ENCODE data around the gene ZFYVE21. TPM values are rescaled to one million over a fixed set of nuclear protein-coding genes. Genes with fewer than 3 reads are reported as not detected.

Gene ZFYVE21
- total RNA-seq, 1 experiment from 2014 or later: 45.7 TPM

DNA sequence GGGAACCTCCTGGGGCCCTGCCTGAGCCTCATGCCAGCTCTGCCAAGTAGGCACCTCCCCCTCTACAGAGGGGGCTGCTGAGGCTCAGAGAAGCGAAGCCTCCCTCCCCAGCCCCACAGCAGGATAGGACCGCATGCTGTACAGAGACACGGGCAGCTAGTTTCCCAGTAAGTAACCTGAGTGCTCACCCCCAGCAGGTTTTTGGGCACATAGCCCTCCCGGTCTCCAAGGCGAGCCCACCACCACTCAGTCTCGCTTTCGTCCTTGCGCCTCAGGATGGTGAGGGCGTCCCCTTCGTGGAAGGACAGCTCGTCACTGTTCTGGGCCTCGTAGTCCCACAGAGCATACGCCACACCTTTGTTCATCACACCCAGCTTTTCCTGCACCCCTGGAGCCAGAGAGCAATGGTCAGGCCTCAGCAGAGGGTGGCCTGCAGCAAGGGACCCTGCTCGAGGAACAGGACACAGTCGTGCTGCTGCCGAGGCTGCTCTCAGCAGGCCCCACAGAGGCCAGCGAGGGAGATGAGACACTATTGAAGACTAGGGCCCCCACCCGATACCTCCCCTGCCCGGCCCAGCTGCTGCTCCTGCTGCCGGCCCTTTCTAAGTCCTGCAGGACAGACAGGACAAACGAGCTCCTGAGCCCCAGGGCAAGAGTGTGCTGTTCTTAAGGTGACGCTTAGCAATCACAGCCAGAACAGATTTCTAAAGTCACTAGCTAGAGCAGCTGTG, 20.4 kb downstream of the ZFYVE21 start:
- Mint-ChIP-seq H3K4me1 (ENCODE audit: low read depth, unreplicated experiment) (no peaks in the 10 kb centered on the region), H3K4me3 (ENCODE audit: low read depth, unreplicated experiment) (no peak overlapping the region), H3K36me3 (ENCODE audit: insufficient read depth, unreplicated experiment) (peaks cover 33% of the 10 kb centered on the region), H3K27ac (ENCODE audit: unreplicated experiment) (no peak overlapping the region), H3K27me3 (ENCODE audit: unreplicated experiment) (no peaks in the 10 kb centered on the region), H3K9me3 (ENCODE audit: low read depth, unreplicated experiment) (no peaks in the 10 kb centered on the region)
- CTCF ChIA-PET: no interaction called here
- TF ChIP-seq, protein P1, sequence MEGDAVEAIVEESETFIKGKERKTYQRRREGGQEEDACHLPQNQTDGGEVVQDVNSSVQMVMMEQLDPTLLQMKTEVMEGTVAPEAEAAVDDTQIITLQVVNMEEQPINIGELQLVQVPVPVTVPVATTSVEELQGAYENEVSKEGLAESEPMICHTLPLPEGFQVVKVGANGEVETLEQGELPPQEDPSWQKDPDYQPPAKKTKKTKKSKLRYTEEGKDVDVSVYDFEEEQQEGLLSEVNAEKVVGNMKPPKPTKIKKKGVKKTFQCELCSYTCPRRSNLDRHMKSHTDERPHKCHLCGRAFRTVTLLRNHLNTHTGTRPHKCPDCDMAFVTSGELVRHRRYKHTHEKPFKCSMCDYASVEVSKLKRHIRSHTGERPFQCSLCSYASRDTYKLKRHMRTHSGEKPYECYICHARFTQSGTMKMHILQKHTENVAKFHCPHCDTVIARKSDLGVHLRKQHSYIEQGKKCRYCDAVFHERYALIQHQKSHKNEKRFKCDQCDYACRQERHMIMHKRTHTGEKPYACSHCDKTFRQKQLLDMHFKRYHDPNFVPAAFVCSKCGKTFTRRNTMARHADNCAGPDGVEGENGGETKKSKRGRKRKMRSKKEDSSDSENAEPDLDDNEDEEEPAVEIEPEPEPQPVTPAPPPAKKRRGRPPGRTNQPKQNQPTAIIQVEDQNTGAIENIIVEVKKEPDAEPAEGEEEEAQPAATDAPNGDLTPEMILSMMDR (IDR thresholded peaks at IDR 0.05; ENCODE audit: unreplicated experiment): no peak
- no peak for DNase-seq
- no TSS peak for BruUV-seq (replicated peaks)
- intact Hi-C loops (cut with micrococcal nuclease; ENCODE audit: unreplicated experiment): no loop called here

DNA sequence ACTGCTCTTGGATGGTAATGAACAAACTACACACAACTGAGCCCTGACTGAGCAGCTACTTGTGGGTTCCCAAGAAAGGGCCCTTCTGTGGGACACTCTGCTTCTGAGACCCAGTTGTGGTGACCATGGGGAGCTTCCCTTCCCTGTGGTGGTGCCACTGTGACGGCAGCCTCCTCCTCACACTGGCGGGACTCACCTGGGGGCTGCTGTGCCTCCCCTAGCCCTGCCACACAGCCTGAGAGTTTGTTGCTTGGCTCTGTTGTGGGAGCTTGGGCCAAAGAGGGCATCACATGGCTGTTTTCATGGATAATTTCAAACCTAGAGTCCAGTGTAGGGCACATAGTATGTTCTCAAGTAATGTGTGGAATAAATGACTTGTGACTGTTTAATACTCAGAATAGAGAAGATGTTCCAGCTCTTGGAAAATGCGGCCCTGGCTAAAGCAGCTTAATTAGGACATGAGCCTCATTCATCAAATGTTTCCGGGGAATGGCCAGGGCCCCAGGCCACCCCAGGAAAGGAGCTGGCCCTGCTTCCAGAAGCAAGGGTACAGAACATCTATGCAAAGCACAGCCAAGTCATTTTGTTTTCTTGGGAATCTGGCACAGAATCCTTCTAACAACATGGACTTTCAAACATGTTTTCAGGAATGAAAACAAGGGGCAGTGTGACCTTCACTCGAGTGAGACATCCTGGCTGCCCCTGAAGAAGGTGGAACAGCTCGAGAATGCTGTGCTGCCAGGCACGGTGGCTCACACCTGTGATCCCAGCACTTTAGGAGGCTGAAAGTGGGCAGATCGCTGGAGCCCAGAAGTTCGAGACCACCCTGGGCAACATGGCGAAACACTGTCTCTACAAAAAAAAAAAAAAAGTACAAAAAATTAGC, 21.2 kb downstream of the ZFYVE21 start:
- Mint-ChIP-seq H3K4me1 (ENCODE audit: low read depth, unreplicated experiment) (no peaks in the 10 kb centered on the region), H3K36me3 (ENCODE audit: insufficient read depth, unreplicated experiment) (peaks cover 29% of the 10 kb centered on the region), H3K27me3 (ENCODE audit: unreplicated experiment) (no peaks in the 10 kb centered on the region), H3K9me3 (ENCODE audit: low read depth, unreplicated experiment) (no peaks in the 10 kb centered on the region), H3K27ac (ENCODE audit: unreplicated experiment) (no peak overlapping the region), H3K4me3 (ENCODE audit: low read depth, unreplicated experiment) (no peak overlapping the region)
- DNase-seq: no peak
- CTCF ChIA-PET: no interaction called here
- intact Hi-C loops (cut with micrococcal nuclease; ENCODE audit: unreplicated experiment): no loop called here
- TF ChIP-seq, protein P1 (IDR thresholded peaks at IDR 0.05; ENCODE audit: unreplicated experiment): no peak
- no TSS peak for BruUV-seq (replicated peaks)

DNA sequence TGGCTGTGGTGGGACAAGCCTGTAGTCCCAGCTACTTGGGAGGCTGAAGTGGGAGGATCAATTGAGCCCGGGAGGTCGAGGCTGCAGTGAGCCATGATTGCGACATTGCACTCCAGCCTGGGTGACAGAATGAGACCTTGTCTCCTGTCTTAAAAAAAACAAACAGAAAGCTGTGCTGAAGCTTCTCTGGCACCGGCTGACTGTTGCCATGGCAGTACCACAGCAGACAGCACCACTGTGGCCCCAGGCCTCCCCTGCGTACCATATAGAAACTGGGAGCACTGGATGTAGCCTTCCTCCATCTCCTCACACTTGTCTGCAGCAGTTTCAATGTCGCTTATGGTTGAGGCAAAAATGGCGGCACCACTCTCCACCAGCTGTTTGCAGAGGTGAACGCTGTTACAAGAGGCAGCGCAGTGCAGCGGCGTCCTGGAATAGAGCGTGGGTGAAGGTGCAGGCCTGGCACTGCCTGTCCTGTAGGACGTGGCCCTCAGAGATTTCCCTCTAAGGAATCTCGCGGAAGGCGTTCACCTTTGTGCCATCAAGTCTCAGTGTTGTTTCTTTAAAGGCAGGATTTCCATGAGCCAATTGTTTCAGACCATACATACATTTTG, 21.9 kb downstream of the ZFYVE21 start:
- H3K27me3 Mint-ChIP-seq (ENCODE audit: unreplicated experiment): no peaks in the 10 kb centered on the region
- intact Hi-C loops (cut with micrococcal nuclease; ENCODE audit: unreplicated experiment): no loop called here
- H3K4me3 Mint-ChIP-seq (ENCODE audit: low read depth, unreplicated experiment): no peak overlapping the region
- H3K27ac Mint-ChIP-seq (ENCODE audit: unreplicated experiment): no peak overlapping the region
- H3K4me1 Mint-ChIP-seq (ENCODE audit: low read depth, unreplicated experiment): no peaks in the 10 kb centered on the region
- H3K36me3 Mint-ChIP-seq (ENCODE audit: insufficient read depth, unreplicated experiment): peaks cover 22% of the 10 kb centered on the region
- no peaks in the 10 kb centered on the region for H3K9me3 Mint-ChIP-seq (ENCODE audit: low read depth, unreplicated experiment)
- BruUV-seq (replicated peaks): no TSS peak
- TF ChIP-seq, protein P1 (IDR thresholded peaks at IDR 0.05; ENCODE audit: unreplicated experiment): no peak
- CTCF ChIA-PET: no interaction called here
- DNase-seq: no peak

DNA sequence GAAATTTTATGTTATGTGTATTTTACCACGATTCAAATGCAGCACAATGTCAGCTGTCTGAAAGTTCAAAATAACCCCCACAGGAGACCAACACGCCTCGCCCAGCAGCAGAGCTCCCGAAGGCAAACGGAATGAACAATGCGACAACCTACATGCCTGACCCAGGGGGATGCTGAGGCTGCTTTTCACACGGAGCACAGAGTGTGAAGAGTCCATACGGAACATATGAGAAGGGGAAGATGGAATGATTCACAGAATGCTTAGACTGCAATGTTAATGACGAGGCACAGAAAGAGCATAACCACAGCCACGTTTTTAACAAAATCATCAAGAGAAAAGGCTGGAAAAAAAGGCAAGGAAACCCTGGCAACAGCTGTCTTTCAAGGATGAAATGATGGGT, 22.6 kb downstream of the ZFYVE21 start:
- Mint-ChIP-seq H3K36me3 (ENCODE audit: insufficient read depth, unreplicated experiment) (peaks cover 19% of the 10 kb centered on the region), H3K4me3 (ENCODE audit: low read depth, unreplicated experiment) (no peak overlapping the region), H3K4me1 (ENCODE audit: low read depth, unreplicated experiment) (no peaks in the 10 kb centered on the region), H3K27me3 (ENCODE audit: unreplicated experiment) (no peaks in the 10 kb centered on the region), H3K9me3 (ENCODE audit: low read depth, unreplicated experiment) (no peaks in the 10 kb centered on the region), H3K27ac (ENCODE audit: unreplicated experiment) (no peak overlapping the region)
- CTCF ChIA-PET: no interaction called here
- BruUV-seq (replicated peaks): no TSS peak
- DNase-seq: no peak
- TF ChIP-seq, protein P1 (IDR thresholded peaks at IDR 0.05; ENCODE audit: unreplicated experiment): no peak
- intact Hi-C loops (cut with micrococcal nuclease; ENCODE audit: unreplicated experiment): no loop called here
